ENCODE measurements around the gene QTRT2.

GRCh38 chr3:114122027-114122709 lies 65.6 kb downstream of the QTRT2 start:
- TF ChIP-seq POLR2A (IDR thresholded peaks at IDR 0.05): no peak
- TF ChIP-seq CTCF (IDR thresholded peaks at IDR 0.05): no peak
